Activated CD4-positive, alpha-beta T cell treated with anti-CD3 and anti-CD28 coated beads for 1 hour (primary cell): ENCODE results near the gene EXOC3L4.

Experiments used
- DNase-seq: peaks from one replicate; pipeline ENCODE4 v3.0.0-alpha.2; 2020

The EXOC3L4 gene

GRCh38 chr14:103157969-103158368, 63.4 kb downstream of the EXOC3L4 start:
- DNase-seq, result no peak

- DNase-seq, result no peak
Measured at GRCh38 chr14:103158688-103159087, 64.2 kb downstream of the EXOC3L4 start.
